RWPE1 (cell line): ENCODE measurements around the gene TAGLN2.

Experiments
- CTCF ChIA-PET: fragments of 350-600 bp; sonication (Branson Sonifier 250); formaldehyde crosslinking; extraction: SDS; loops from one replicate; lab custom pipeline; 2021; lab: Yijun Ruan, JAX
- POLR2A ChIA-PET: fragments of 400-600 bp; formaldehyde crosslinking; extraction: SDS; loops from one replicate; lab custom pipeline; 2020; ENCODE audit warnings: antibody characterized with exemption; ENCODE audit not compliant: low non-redundant PET; lab: Yijun Ruan, JAX
- DNase-seq: peaks from one replicate; pipeline ENCODE4 v3.0.0; 2012; ENCODE audit warnings: low spot score
- H3K27ac ChIP-seq: fragments of 450-650 bp; 2 replicates; pipeline ENCODE4 v1.5.1; 2017
- TF ChIP-seq, protein P1 (sequence below): fragments of 450-650 bp; conservative IDR thresholded peaks from 2 replicates; pipeline ENCODE4 v1.5.1; 2017; ENCODE audit warnings: low read depth, mild to moderate bottlenecking

TAGLN2 gene

DNA sequence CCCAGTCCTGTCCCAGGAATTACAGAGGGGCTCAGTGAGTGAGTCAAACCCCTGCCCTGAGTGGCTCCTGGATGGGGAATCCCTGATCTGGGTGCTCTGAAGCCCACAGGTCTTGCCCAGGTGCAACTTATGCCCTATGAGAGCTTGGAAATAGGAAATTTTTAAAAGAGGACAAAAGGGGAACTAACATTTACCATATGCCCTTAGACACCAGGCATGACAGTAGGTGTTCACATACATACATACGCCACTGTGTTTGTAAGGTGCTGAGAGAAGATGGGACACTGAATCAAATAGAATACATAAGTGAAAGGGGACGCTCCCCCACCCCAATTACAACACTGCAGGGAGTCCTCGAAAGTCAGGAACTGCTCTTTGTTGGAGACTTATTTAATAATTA, 26.8 kb downstream of the TAGLN2 start:
- POLR2A ChIA-PET = no interaction called here
- DNase-seq = no peak
- TF ChIP-seq, protein P1, sequence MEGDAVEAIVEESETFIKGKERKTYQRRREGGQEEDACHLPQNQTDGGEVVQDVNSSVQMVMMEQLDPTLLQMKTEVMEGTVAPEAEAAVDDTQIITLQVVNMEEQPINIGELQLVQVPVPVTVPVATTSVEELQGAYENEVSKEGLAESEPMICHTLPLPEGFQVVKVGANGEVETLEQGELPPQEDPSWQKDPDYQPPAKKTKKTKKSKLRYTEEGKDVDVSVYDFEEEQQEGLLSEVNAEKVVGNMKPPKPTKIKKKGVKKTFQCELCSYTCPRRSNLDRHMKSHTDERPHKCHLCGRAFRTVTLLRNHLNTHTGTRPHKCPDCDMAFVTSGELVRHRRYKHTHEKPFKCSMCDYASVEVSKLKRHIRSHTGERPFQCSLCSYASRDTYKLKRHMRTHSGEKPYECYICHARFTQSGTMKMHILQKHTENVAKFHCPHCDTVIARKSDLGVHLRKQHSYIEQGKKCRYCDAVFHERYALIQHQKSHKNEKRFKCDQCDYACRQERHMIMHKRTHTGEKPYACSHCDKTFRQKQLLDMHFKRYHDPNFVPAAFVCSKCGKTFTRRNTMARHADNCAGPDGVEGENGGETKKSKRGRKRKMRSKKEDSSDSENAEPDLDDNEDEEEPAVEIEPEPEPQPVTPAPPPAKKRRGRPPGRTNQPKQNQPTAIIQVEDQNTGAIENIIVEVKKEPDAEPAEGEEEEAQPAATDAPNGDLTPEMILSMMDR = no peak
- H3K27ac ChIP-seq = no peak overlapping the region
- CTCF ChIA-PET = no interaction called here

DNA sequence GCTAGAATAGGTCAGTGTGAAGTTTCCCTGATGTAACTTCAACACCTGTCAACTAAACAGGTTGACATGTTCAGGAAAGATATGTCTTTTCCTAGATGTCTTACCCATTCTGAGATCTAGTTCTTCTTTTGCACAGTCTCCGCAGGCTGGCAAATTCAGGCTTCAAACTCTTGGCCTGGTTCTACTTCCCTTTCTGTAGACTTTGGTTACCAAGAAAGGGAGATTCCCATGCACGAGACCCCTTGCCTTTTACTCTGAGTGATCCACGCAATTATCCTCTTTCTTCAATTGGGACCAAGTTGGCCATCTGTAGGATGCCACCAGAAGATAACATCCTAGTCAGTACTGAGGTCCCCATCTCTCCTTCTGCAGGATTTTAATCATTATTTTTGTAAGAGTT, 27.3 kb downstream of the TAGLN2 start:
- ChIA-PET POLR2A (no interaction called here), CTCF (no interaction called here)
- TF ChIP-seq, protein P1 = no peak
- no peak for DNase-seq
- H3K27ac ChIP-seq = no peak overlapping the region

DNA sequence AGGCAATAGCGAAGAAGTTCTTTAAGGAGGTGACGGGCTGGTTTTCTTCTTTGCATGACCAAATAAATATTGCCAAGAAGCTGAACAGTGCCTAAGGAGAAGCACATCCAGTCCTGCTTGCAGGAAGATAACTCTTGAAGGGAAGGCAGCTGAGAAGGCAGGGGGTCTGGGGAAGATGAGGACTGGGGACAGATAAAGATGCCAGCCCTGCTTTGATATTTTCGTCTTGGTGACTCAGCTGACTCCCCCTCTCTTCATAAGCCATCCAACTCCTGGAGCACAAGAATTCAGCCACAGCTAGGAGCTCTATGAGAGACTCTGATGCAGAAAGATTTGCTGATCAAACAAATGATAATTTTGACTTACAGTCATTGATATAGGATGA, 28.8 kb downstream of the TAGLN2 start:
- TF ChIP-seq, protein P1 = no peak
- POLR2A ChIA-PET = no interaction called here
- no peak overlapping the region for H3K27ac ChIP-seq
- CTCF ChIA-PET = interaction anchor here (1.1 kb wide), 1 partner anchor 110 kb away, joined by 3 read pairs; no protein-coding TSS in a partner anchor
- no peak for DNase-seq

DNA sequence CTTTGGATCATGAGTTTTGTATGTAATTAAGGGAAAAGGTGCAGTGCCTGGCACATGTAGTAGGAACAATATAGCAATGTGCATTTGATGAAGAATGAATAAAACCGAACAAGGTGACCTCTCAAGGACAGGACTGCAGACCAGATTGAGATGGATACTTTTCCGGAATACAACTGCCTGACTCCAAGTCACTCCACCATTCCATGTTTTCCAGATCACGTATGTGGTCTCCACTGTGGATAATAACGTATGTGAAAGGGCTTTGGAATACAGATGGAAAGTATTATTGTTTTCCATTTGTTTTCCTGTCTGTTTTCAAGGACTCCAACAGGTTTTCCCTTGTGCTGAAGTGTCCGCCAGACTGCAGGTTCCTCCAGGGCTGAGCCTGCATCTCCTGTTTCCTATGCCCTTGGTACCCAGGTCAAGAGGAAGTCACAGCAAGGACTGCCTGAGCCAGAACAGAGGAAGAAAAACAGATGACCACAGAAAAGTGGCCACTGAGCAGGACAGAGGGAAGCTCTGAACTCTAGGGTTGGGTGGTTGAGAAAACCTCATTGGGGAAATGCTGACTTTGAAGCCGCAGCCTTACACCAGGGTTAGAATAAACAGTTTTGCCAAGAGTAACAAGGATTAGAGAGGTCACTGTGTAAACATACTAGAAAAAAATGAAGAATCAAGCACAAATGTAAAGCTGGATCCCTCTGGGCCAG, 29.3 kb downstream of the TAGLN2 start:
- POLR2A ChIA-PET = no interaction called here
- TF ChIP-seq, protein P1 = no peak
- CTCF ChIA-PET = interaction anchor here (0.6 to 1.4 kb wide), 2 partner anchors 93 to 97 kb away, joined by 3 to 7 read pairs; no protein-coding TSS in a partner anchor
- DNase-seq = no peak
- no peak overlapping the region for H3K27ac ChIP-seq

DNA sequence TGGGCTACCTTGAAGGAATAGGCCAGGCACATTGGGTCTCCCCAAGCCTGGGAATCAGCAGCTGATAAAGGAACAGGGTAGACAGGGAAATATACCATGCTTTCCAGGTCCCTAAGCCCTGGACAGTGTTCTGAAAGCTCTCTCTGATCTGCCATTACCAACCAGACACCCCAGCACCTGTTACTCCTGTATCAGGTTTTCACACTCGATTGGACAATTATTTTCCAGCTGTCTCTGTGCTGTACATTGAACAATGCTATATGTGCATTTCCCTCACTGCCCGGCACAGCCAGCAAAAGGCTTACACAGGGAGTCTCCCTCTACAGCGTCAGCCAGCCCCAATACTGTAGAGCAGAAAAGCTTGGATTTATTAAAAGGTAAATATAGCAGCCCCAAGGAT, 30.0 kb downstream of the TAGLN2 start:
- TF ChIP-seq, protein P1 = no peak
- H3K27ac ChIP-seq = no peak overlapping the region
- CTCF ChIA-PET = interaction anchor here (0.6 to 3.7 kb wide), 3 partner anchors 92 to 112 kb away, joined by 3 to 46 read pairs (median 7); no protein-coding TSS in a partner anchor
- no peak for DNase-seq
- POLR2A ChIA-PET = no interaction called here

DNA sequence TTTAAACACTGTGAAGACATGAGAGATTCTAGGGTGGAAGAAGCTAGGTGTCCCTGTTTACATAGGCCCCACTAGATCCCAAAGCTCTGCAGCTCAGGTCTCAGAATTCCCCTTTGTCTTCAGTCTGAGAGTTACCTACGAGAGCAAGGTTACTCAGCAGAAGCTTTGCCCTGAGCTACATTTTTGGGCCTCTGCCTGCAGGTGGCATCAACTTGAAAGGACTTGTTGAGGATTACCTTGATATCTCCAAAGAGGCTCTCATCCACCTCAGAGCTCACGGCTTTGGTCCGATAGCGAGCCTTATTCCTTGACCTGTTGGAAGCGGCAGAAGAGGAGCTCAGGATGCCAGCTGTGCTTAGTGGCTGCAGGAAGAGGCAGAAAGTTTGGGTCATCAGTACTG, 32.4 kb downstream of the TAGLN2 start:
- ChIA-PET CTCF (interaction anchor here (0.5 to 6.1 kb wide), 12 partner anchors 31 to 681 kb away, joined by 3 to 109 read pairs (median 5); partner anchors contain the start of genes DUSP23 and TAGLN2), POLR2A (interaction anchor here (0.9 to 1.2 kb wide), 2 partner anchors 30 to 112 kb away, joined by 3 to 5 read pairs; partner anchors contain the start of gene DUSP23)
- TF ChIP-seq, protein P1 = no peak
- no peak overlapping the region for H3K27ac ChIP-seq
- no peak for DNase-seq
